Left ventricle myocardium inferior (tissue), 1 donor: ENCODE data around the gene PMEPA1. TPM values are rescaled to one million over a fixed set of nuclear protein-coding genes. Genes with fewer than 3 reads are reported as not detected.

Experiments used
- DNase-seq: peaks from one replicate; pipeline ENCODE4 v3.0.0-alpha.2; 2020
- H3K27ac ChIP-seq: fragments of 200-600 bp; replicated peaks from 2 replicates; pipeline ENCODE4 v1.8.0; 2021
- H3K27me3 ChIP-seq: fragments of 200-600 bp; 2 replicates; pipeline ENCODE4 v1.8.0; 2021; ENCODE audit warnings: low read depth
- H3K36me3 ChIP-seq: fragments of 200-600 bp; 2 replicates; pipeline ENCODE4 v1.8.0; 2021
- H3K4me1 ChIP-seq: fragments of 200-600 bp; 2 replicates; pipeline ENCODE4 v1.8.0; 2021
- H3K4me3 ChIP-seq: fragments of 200-600 bp; 2 replicates; pipeline ENCODE4 v1.8.0; 2021; ENCODE audit warnings: mild to moderate bottlenecking, moderate library complexity
- H3K9me3 ChIP-seq: fragments of 200-600 bp; replicated peaks from 2 replicates; pipeline ENCODE4 v1.8.0; 2021
- intact Hi-C: fragments of 100-400 bp; cut with micrococcal nuclease; formaldehyde crosslinking; loops from one replicate; pipeline ENCODE4 v1.11.0; 2022
- total RNA-seq: library from RNA; stranded (reverse); fragmentation: NEBNext Ultra II Directional; extraction: Animal tissue kit (Norgen Biotek cat#: 25700); gene quantifications from one replicate; pipeline ENCODE4 v1.2.1, GENCODE V29; 2021
- TF ChIP-seq, protein P1 (sequence below): fragments of 200-600 bp; IDR thresholded peaks from 2 replicates; pipeline ENCODE4 v1.8.0; 2021; ENCODE audit warnings: antibody characterized with exemption, mild to moderate bottlenecking, borderline replicate concordance
- donor health status: DM: no; HTN: yes; CAD: no; lungs with severe emphysema.

PMEPA1 gene
- total RNA-seq, 1 donor from 2014 or later, result 36.4 TPM

DNA sequence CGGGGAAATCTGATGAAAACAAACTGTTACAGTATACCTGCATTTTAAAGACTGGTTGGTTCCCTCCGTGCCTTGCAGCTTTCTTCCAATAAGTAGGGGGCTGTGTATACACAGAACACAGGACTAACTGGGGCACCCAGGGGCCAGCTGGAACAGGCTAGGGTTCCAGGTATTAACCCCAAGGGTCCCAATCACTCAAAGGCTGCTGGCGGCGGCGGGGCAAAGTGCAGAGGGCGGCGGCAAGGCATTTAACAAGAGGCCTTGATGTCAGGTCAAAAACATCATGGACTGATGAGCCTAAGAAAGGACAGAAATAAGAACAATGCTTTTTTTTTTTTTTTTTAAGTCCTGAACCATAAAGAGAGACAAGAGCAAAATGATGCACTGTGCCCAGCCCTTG, 2.5 kb downstream of the PMEPA1 start:
- intact Hi-C loops, result no loop called here
- TF ChIP-seq, protein P1, sequence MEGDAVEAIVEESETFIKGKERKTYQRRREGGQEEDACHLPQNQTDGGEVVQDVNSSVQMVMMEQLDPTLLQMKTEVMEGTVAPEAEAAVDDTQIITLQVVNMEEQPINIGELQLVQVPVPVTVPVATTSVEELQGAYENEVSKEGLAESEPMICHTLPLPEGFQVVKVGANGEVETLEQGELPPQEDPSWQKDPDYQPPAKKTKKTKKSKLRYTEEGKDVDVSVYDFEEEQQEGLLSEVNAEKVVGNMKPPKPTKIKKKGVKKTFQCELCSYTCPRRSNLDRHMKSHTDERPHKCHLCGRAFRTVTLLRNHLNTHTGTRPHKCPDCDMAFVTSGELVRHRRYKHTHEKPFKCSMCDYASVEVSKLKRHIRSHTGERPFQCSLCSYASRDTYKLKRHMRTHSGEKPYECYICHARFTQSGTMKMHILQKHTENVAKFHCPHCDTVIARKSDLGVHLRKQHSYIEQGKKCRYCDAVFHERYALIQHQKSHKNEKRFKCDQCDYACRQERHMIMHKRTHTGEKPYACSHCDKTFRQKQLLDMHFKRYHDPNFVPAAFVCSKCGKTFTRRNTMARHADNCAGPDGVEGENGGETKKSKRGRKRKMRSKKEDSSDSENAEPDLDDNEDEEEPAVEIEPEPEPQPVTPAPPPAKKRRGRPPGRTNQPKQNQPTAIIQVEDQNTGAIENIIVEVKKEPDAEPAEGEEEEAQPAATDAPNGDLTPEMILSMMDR, result no peak
- H3K4me1 ChIP-seq, result peaks cover 75% of the 10 kb centered on the region
- DNase-seq, result no peak
- H3K36me3 ChIP-seq, result no peaks in the 10 kb centered on the region
- H3K9me3 ChIP-seq, result no peaks in the 10 kb centered on the region
- H3K27me3 ChIP-seq, result no peaks in the 10 kb centered on the region
- H3K4me3 ChIP-seq, result peak overlapping the region; percentile 86
- H3K27ac ChIP-seq, result peak overlapping the region; percentile 93

DNA sequence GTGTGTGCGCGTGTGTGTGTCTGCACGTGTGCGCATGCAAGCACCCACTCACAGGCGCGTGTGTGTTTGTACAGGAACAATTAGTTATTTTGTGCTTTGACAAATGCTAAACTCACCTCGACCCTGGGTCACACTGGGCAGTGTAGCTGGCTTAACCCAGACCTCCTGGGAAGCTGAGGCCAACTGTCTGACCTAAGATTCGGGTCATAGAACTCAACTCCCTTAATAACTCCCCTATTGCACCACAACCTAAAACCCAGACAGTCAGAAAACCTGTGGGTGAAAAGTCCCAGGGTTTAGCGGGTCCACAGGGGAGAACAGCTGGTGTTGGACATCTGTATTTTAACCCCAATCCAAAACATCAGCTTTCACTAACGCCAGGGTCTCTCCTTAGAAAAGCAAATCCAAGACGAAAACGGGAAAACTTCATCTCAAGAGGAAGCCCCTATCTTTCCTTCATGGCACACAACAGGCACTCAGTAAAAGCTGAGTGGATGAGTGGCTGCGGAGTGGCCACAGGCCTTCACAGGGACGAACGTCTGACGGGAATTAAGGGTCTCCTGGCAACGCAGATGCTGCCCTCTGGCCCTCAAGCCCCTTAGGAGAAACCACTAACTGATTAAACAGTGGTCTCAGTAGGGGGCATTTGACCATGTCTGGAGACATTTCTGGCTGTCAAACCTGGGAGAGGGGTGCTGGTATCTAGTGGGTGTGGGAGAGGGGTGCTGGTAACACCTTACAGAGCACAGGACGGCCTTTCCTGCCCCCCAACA, 4.5 kb downstream of the PMEPA1 start:
- intact Hi-C loops, result no loop called here
- peak overlapping the region; percentile 44 for H3K27ac ChIP-seq
- peak overlapping the region; percentile 86 for H3K4me3 ChIP-seq
- DNase-seq, result no peak
- no peaks in the 10 kb centered on the region for H3K9me3 ChIP-seq
- TF ChIP-seq, protein P1, result no peak
- no peaks in the 10 kb centered on the region for H3K27me3 ChIP-seq
- peaks cover 67% of the 10 kb centered on the region for H3K4me1 ChIP-seq
- no peaks in the 10 kb centered on the region for H3K36me3 ChIP-seq

DNA sequence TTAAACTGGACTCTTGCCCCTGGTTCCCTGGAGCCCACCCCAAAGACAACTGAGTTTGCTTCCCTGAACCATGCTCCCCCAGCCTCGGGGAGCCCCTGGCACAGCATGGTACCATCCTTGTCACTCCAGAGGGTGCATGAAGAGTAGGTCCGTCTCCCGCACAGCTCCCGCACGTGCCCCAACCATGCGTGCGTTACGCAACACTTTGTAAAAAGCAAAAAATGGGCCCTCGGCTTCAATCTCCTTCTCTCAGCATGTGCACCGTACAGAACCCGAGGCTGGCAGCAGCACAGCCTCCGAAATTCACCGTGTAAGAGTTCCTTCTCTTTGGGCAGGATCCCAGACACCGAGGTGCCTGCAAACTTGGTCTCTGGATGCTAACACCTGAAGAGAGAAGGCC, 5.6 kb downstream of the PMEPA1 start:
- H3K27ac ChIP-seq, result no peak overlapping the region
- TF ChIP-seq, protein P1, result no peak
- no peak overlapping the region for H3K4me3 ChIP-seq
- peaks cover 63% of the 10 kb centered on the region for H3K4me1 ChIP-seq
- intact Hi-C loops, result no loop called here
- H3K27me3 ChIP-seq, result no peaks in the 10 kb centered on the region
- no peaks in the 10 kb centered on the region for H3K36me3 ChIP-seq
- DNase-seq, result no peak
- H3K9me3 ChIP-seq, result no peaks in the 10 kb centered on the region

DNA sequence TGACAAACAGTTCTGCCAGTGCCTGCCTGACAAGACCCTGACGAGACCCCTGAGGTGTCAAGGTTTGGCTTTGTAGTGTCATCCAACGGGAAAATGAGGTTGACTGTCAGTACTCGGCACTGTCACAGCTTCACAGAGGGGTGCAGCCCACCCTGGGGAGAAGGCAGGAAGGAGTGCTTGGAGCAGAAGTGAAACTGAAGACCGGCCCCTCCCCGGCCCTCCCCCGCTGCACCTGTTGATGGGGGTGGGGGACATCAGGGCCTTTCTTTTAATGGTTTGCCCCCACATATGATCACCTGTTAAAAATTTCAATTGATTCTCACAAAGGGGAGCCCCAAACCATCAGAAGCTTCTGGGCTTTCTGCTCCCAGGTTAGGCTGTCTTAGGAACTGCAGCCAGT, 6.8 kb downstream of the PMEPA1 start:
- TF ChIP-seq, protein P1, result no peak
- no peak for DNase-seq
- Histone ChIP-seq H3K9me3 (no peaks in the 10 kb centered on the region), H3K27me3 (no peaks in the 10 kb centered on the region), H3K4me1 (peaks cover 59% of the 10 kb centered on the region), H3K27ac (no peak overlapping the region), H3K36me3 (no peaks in the 10 kb centered on the region), H3K4me3 (no peak overlapping the region)
- intact Hi-C loops, result no loop called here

DNA sequence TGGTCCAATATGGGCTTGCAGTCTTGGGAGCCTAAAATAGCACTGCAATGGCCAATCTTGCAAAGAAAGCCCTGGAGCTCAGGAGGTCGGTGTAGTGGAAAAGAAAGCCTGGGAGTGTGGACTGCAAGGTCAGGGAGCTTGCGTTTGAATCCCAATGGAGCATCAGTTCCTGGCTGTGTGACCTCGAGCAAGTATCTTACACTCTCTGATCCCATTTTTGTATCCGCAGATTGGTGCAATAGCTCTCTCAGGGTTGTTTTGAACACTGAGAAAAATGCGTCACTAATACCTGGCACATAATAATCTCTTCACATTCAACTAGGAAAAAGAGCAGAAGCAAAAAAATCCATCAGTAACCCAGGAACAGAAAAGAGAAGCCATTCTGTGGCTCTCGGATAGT, 7.3 kb downstream of the PMEPA1 start:
- Histone ChIP-seq H3K9me3 (no peaks in the 10 kb centered on the region), H3K4me1 (peaks cover 56% of the 10 kb centered on the region), H3K27me3 (no peaks in the 10 kb centered on the region), H3K36me3 (no peaks in the 10 kb centered on the region), H3K27ac (no peak overlapping the region), H3K4me3 (no peak overlapping the region)
- TF ChIP-seq, protein P1, result no peak
- DNase-seq, result no peak
- intact Hi-C loops, result no loop called here
